Activated T-cell treated with anti-CD3 and anti-CD28 coated beads, Interleukin-2, amount 50 U/mL, for 24 hours (primary cell): ENCODE data around the gene NUDT22.

ENCODE experiments used
- DNase-seq: peaks from one replicate; pipeline ENCODE4 v3.0.0-alpha.2; 2020
- H3K27ac Mint-ChIP-seq: 2 replicates; pipeline ENCODE4 v1.8.0; 2020; ENCODE audit warnings: mild to moderate bottlenecking, mixed read lengths
- H3K27me3 Mint-ChIP-seq: 2 replicates; pipeline ENCODE4 v1.8.0; 2020; ENCODE audit warnings: mixed read lengths
- H3K36me3 Mint-ChIP-seq: 2 replicates; pipeline ENCODE4 v1.8.0; 2020; ENCODE audit warnings: low read depth, mixed read lengths
- H3K4me1 Mint-ChIP-seq: 2 replicates; pipeline ENCODE4 v1.8.0; 2020; ENCODE audit warnings: low read depth, mixed read lengths
- H3K4me3 Mint-ChIP-seq: 2 replicates; pipeline ENCODE4 v1.8.0; 2020; ENCODE audit warnings: mild to moderate bottlenecking, moderate library complexity, mixed read lengths
- H3K9me3 Mint-ChIP-seq: 2 replicates; pipeline ENCODE4 v1.8.0; 2020; ENCODE audit warnings: mixed read lengths

NUDT22 gene

GRCh38 chr11:64225608-64226506 is at the start of gene NUDT22, which contains the start of gene TRPT1:
TSS of gene NUDT22 (plus strand) at chr11:64226274. CDS start at chr11:64226653, 379 bp downstream.
TSS of gene TRPT1 (minus strand) at chr11:64226186. CDS start at chr11:64225860, 326 bp downstream.
- Mint-ChIP-seq H3K36me3 (peaks cover 68% of the 10 kb centered on the region), H3K27ac (peak within 1 kb of the TSS; percentile 93), H3K4me3 (peak within 1 kb of the TSS; percentile 86), H3K27me3 (no peaks in the 10 kb centered on the region), H3K9me3 (no peaks in the 10 kb centered on the region), H3K4me1 (peaks cover 38% of the 10 kb centered on the region)
- peak; percentile 99 for DNase-seq

- no peaks in the 10 kb centered on the region for H3K27me3 Mint-ChIP-seq
- no peak for DNase-seq
- peaks cover 7% of the 10 kb centered on the region for H3K9me3 Mint-ChIP-seq
- H3K36me3 Mint-ChIP-seq, result peaks cover 31% of the 10 kb centered on the region
- H3K4me1 Mint-ChIP-seq, result peaks cover 33% of the 10 kb centered on the region
- no peak overlapping the region for H3K4me3 Mint-ChIP-seq
- no peak overlapping the region for H3K27ac Mint-ChIP-seq
Observed at GRCh38 chr11:64176751-64177150, 49.3 kb upstream of the NUDT22 start.

GRCh38 chr11:64178203-64178602 is 47.9 kb upstream of the NUDT22 start:
- Mint-ChIP-seq H3K4me1 (peaks cover 42% of the 10 kb centered on the region), H3K27ac (no peak overlapping the region), H3K4me3 (no peak overlapping the region)

GRCh38 chr11:64178951-64179639 is 47.0 kb upstream of the NUDT22 start:
- H3K36me3 Mint-ChIP-seq, result peaks cover 30% of the 10 kb centered on the region
- peaks cover 51% of the 10 kb centered on the region for H3K4me1 Mint-ChIP-seq
- DNase-seq, result no peak
- no peak overlapping the region for H3K4me3 Mint-ChIP-seq
- peaks cover 2% of the 10 kb centered on the region for H3K9me3 Mint-ChIP-seq
- H3K27ac Mint-ChIP-seq, result no peak overlapping the region
- H3K27me3 Mint-ChIP-seq, result no peaks in the 10 kb centered on the region

More at GRCh38 chr11:64178203-64178602, 47.9 kb upstream of the NUDT22 start:
- H3K27me3 Mint-ChIP-seq, result no peaks in the 10 kb centered on the region
- H3K36me3 Mint-ChIP-seq, result peaks cover 34% of the 10 kb centered on the region
- H3K9me3 Mint-ChIP-seq, result peaks cover 7% of the 10 kb centered on the region
- DNase-seq, result no peak

GRCh38 chr11:64180891-64181290 is 45.2 kb upstream of the NUDT22 start:
- H3K27me3 Mint-ChIP-seq, result no peaks in the 10 kb centered on the region
- no peaks in the 10 kb centered on the region for H3K9me3 Mint-ChIP-seq
- no peak for DNase-seq
- no peak overlapping the region for H3K4me3 Mint-ChIP-seq
- H3K4me1 Mint-ChIP-seq, result peaks cover 56% of the 10 kb centered on the region
- no peak overlapping the region for H3K27ac Mint-ChIP-seq
- H3K36me3 Mint-ChIP-seq, result peaks cover 34% of the 10 kb centered on the region

GRCh38 chr11:64181506-64182411 is 44.3 kb upstream of the NUDT22 start:
- peak overlapping the region; percentile 51 for H3K27ac Mint-ChIP-seq
- peak; percentile 61 for DNase-seq
- H3K36me3 Mint-ChIP-seq, result peaks cover 37% of the 10 kb centered on the region
- H3K4me1 Mint-ChIP-seq, result peaks cover 54% of the 10 kb centered on the region
- H3K9me3 Mint-ChIP-seq, result no peaks in the 10 kb centered on the region
- H3K4me3 Mint-ChIP-seq, result peak overlapping the region; percentile 51
- no peaks in the 10 kb centered on the region for H3K27me3 Mint-ChIP-seq

GRCh38 chr11:64183890-64184289 is 42.2 kb upstream of the NUDT22 start:
- H3K9me3 Mint-ChIP-seq, result no peaks in the 10 kb centered on the region
- no peak overlapping the region for H3K4me3 Mint-ChIP-seq
- DNase-seq, result no peak
- H3K27ac Mint-ChIP-seq, result peak overlapping the region; percentile 51
- H3K27me3 Mint-ChIP-seq, result no peaks in the 10 kb centered on the region
- H3K4me1 Mint-ChIP-seq, result peaks cover 44% of the 10 kb centered on the region
- H3K36me3 Mint-ChIP-seq, result peaks cover 24% of the 10 kb centered on the region

- no peaks in the 10 kb centered on the region for H3K9me3 Mint-ChIP-seq
- peaks cover 50% of the 10 kb centered on the region for H3K4me1 Mint-ChIP-seq
- H3K27me3 Mint-ChIP-seq, result no peaks in the 10 kb centered on the region
- DNase-seq, result no peak
- peaks cover 25% of the 10 kb centered on the region for H3K36me3 Mint-ChIP-seq
- no peak overlapping the region for H3K4me3 Mint-ChIP-seq
- H3K27ac Mint-ChIP-seq, result peak overlapping the region; percentile 99
Observed at GRCh38 chr11:64185175-64185692, 40.8 kb upstream of the NUDT22 start.

GRCh38 chr11:64185693-64186491 is 40.2 kb upstream of the NUDT22 start, which contains the start of gene STIP1:
TSS of gene STIP1 (plus strand) at chr11:64186171. CDS start at chr11:64186262, 91 bp downstream.
- peaks cover 51% of the 10 kb centered on the region for H3K4me1 Mint-ChIP-seq

GRCh38 chr11:64186492-64187165 is 39.4 kb upstream of the NUDT22 start:
- Mint-ChIP-seq H3K9me3 (no peaks in the 10 kb centered on the region), H3K4me3 (no peak overlapping the region), H3K4me1 (peaks cover 48% of the 10 kb centered on the region), H3K27ac (peak overlapping the region; percentile 99), H3K36me3 (peaks cover 37% of the 10 kb centered on the region), H3K27me3 (no peaks in the 10 kb centered on the region)
- peak; percentile 68 for DNase-seq

More at GRCh38 chr11:64185693-64186491, 40.2 kb upstream of the NUDT22 start, which contains the start of gene STIP1:
- DNase-seq, result peak; percentile 98
- Mint-ChIP-seq H3K4me3 (no peak within 1 kb of the TSS), H3K27me3 (no peaks in the 10 kb centered on the region), H3K9me3 (no peaks in the 10 kb centered on the region), H3K27ac (peak within 1 kb of the TSS; percentile 99), H3K36me3 (peaks cover 31% of the 10 kb centered on the region)

GRCh38 chr11:64192434-64192833 is 33.6 kb upstream of the NUDT22 start:
- DNase-seq, result no peak
- Mint-ChIP-seq H3K27me3 (no peaks in the 10 kb centered on the region), H3K36me3 (peaks cover 79% of the 10 kb centered on the region), H3K4me3 (no peak overlapping the region), H3K4me1 (peaks cover 54% of the 10 kb centered on the region), H3K27ac (peak overlapping the region; percentile 82), H3K9me3 (no peaks in the 10 kb centered on the region)

- Mint-ChIP-seq H3K27me3 (no peaks in the 10 kb centered on the region), H3K4me3 (no peak overlapping the region), H3K36me3 (peaks cover 99% of the 10 kb centered on the region), H3K9me3 (no peaks in the 10 kb centered on the region), H3K4me1 (peaks cover 31% of the 10 kb centered on the region), H3K27ac (peak overlapping the region; percentile 70)
- no peak for DNase-seq
Observed at GRCh38 chr11:64196626-64197025, 29.4 kb upstream of the NUDT22 start.

- Mint-ChIP-seq H3K27ac (no peak overlapping the region), H3K27me3 (no peaks in the 10 kb centered on the region), H3K4me3 (no peak overlapping the region), H3K9me3 (no peaks in the 10 kb centered on the region), H3K36me3 (peaks cover 99% of the 10 kb centered on the region), H3K4me1 (peaks cover 29% of the 10 kb centered on the region)
- DNase-seq, result no peak
Observed at GRCh38 chr11:64198511-64198910, 27.6 kb upstream of the NUDT22 start.
